ENCODE data around the gene BORCS5.

DNA sequence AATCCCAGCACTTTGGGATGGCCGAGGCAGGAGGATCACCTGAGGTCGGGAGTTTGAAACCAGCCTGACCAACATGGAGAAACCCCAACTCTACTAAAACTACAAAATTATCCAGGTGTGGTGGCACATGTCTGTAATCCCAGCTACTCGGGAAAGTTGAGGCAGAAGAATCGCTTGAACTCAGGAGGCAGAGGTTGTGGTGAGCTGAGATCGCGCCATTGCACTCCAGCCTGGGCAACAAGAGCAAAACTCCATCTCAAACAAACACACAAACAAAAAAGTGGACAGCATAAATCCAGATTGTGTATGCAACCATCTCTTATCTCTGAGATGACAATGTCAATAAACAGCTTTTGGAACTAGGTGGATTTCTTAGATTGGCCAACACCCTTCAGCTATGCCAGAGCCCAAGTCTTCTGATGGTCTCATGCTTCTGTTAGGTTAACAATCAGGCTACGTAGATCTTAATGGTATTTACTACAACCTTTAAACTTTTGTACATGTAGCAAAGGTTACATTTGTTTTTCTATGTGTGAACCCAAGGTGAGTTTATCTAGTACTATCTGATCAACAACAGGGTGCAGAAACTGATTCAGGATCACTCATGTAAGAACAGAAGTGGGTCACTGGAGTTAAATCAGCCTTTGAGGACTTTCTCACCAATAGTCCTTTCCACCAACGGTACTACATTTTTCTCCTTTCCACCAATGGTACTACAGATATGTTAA lies 132.1 kb downstream of the BORCS5 start:
- TF ChIP-seq POLR2AphosphoS5 (IDR thresholded peaks at IDR 0.05; ENCODE audit: low read depth, low read length) (no peak), FOXP2 (optimal IDR thresholded peaks at IDR 0.05; ENCODE audit: borderline replicate concordance, extremely low read depth, extremely low read length, insufficient read depth) (no peak)

Data from PFSK-1 (cell line).